ENCODE data around the gene NRROS.

DNA sequence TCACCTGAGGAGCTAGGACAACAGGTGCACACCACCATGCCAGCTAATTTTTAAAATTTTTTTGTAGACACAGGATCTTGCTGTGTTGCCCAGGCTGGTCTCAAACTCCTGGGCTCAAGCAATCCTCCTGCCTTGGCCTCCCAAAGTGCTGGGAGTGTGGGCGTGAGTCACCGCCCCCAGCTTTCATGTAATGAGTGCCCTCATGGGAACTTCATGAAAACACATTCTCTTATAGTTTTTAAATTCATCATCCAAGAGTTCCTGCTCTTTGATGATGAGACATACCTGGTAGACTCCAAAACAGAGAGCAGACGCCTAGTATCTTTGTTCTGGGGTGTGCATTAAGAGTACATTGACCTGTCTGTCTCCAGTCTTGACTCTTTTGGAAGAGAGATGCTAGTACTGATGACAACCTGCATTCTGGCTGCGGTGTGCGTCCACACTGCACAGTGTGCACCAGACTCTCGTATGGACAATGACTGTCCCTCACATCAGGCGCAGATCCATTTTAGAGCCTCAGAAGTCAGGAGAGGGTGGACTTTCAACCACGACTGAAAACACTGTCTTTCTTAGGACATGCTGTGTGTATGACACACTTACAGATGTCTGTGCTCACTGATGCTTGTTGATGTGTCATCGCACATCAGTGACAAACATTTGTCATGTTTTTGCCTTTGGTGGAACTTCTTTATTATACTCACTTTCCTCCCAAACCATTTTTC lies 2.0 kb downstream of the NRROS start:
- TF ChIP-seq, protein P1, sequence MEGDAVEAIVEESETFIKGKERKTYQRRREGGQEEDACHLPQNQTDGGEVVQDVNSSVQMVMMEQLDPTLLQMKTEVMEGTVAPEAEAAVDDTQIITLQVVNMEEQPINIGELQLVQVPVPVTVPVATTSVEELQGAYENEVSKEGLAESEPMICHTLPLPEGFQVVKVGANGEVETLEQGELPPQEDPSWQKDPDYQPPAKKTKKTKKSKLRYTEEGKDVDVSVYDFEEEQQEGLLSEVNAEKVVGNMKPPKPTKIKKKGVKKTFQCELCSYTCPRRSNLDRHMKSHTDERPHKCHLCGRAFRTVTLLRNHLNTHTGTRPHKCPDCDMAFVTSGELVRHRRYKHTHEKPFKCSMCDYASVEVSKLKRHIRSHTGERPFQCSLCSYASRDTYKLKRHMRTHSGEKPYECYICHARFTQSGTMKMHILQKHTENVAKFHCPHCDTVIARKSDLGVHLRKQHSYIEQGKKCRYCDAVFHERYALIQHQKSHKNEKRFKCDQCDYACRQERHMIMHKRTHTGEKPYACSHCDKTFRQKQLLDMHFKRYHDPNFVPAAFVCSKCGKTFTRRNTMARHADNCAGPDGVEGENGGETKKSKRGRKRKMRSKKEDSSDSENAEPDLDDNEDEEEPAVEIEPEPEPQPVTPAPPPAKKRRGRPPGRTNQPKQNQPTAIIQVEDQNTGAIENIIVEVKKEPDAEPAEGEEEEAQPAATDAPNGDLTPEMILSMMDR (IDR thresholded peaks at IDR 0.05; ENCODE audit: low read length), result no peak
- no peak for TF ChIP-seq EZH2 (optimal IDR thresholded peaks at IDR 0.05; ENCODE audit: low read depth, low read length)
- TF ChIP-seq EZH2phosphoT487 (IDR thresholded peaks at IDR 0.05; ENCODE audit: low read length), result no peak

Data from MM.1S (cell line).